Loucy (cell line): ENCODE data around the gene USP22.

Experiments used
- H2AFZ ChIP-seq: fragments of 200-600 bp; sonication (generic); 2 replicates; pipeline ENCODE4 v1.6.0; 2016; ENCODE audit warnings: antibody characterized with exemption, mild to moderate bottlenecking, low read length, moderate library complexity
- H3F3A ChIP-seq: fragments of 200-600 bp; 2 replicates; pipeline ENCODE4 v1.6.0; 2016; ENCODE audit warnings: antibody characterized with exemption, low read depth, mild to moderate bottlenecking
- H3K27me3 ChIP-seq: fragments of 200-600 bp; sonication (generic); 2 replicates; pipeline ENCODE4 v1.6.1; 2014; ENCODE audit warnings: low read length, mild to moderate bottlenecking; ENCODE audit not compliant: insufficient read depth, poor library complexity, severe bottlenecking
- H3K36me3 ChIP-seq: fragments of 200-600 bp; sonication (generic); 2 replicates; pipeline ENCODE4 v1.6.1; 2016; ENCODE audit warnings: low read length; ENCODE audit not compliant: insufficient read depth
- H3K4me1 ChIP-seq: fragments of 200-600 bp; sonication (generic); 2 replicates; pipeline ENCODE4 v1.5.1; 2014; ENCODE audit warnings: low read length, mild to moderate bottlenecking; ENCODE audit not compliant: insufficient read depth, poor library complexity, severe bottlenecking
- H3K4me2 ChIP-seq: fragments of 200-600 bp; sonication (generic); 2 replicates; pipeline ENCODE4 v1.6.0; 2014; ENCODE audit warnings: antibody characterized with exemption, low read length, low read depth, mild to moderate bottlenecking; ENCODE audit not compliant: poor library complexity, severe bottlenecking
- H3K4me3 ChIP-seq: fragments of 200-600 bp; sonication (generic); 2 replicates; pipeline ENCODE4 v1.5.1; 2014; ENCODE audit warnings: low read length, mild to moderate bottlenecking, mixed read lengths; ENCODE audit not compliant: poor library complexity, severe bottlenecking
- H3K79me2 ChIP-seq: fragments of 200-600 bp; sonication (generic); 2 replicates; pipeline ENCODE4 v1.6.1; 2014; ENCODE audit warnings: low read length; ENCODE audit not compliant: insufficient read depth
- H3K9ac ChIP-seq: fragments of 200-600 bp; sonication (generic); 2 replicates; pipeline ENCODE4 v1.6.0; 2014; ENCODE audit warnings: mild to moderate bottlenecking, low read depth, low read length, moderate library complexity; ENCODE audit not compliant: poor library complexity, severe bottlenecking
- H3K9me2 ChIP-seq: fragments of 200-600 bp; sonication (generic); replicated peaks from 2 replicates; pipeline ENCODE4 v1.6.1; 2016; ENCODE audit warnings: low read depth, low read length, mixed read lengths
- H3K9me3 ChIP-seq: fragments of 200-600 bp; sonication (generic); 2 replicates; pipeline ENCODE4 v1.6.1; 2014; ENCODE audit warnings: mild to moderate bottlenecking, antibody characterized with exemption, low read length, low read depth; ENCODE audit not compliant: insufficient read depth
- H4K20me1 ChIP-seq: fragments of 200-600 bp; sonication (generic); 2 replicates; pipeline ENCODE4 v1.6.0; 2014; ENCODE audit warnings: antibody characterized with exemption, low read length, mild to moderate bottlenecking; ENCODE audit not compliant: insufficient read depth, poor library complexity, severe bottlenecking
- CTCF ChIP-seq: fragments of 200-600 bp; sonication (generic); conservative IDR thresholded peaks from 2 replicates; pipeline ENCODE4 v1.5.1; 2014; ENCODE audit warnings: mild to moderate bottlenecking, antibody characterized with exemption, low read length
- EZH2phosphoT487 ChIP-seq: fragments of 200-600 bp; IDR thresholded peaks from 2 replicates; pipeline ENCODE4 v1.6.1; 2018; ENCODE audit warnings: antibody characterized with exemption, mild to moderate bottlenecking, moderate library complexity, borderline replicate concordance

USP22 gene

GRCh38 chr17:21042458-21043295 lies at the start of gene USP22:
USP22 (minus strand) TSS chr17:21043011; CDS start chr17:21042835, 176 bp downstream.
- no peaks in the 10 kb centered on the region for H3K9me3 ChIP-seq
- no peaks in the 10 kb centered on the region; the same call in 1 of the 2 replicates for H3F3A ChIP-seq
- TF ChIP-seq CTCF (no peak), EZH2phosphoT487 (no peak)
- H3K79me2 ChIP-seq, result peaks cover 51% of the 10 kb centered on the region
- peaks cover 26% of the 10 kb centered on the region for H3K4me1 ChIP-seq
- H2AFZ ChIP-seq, result peak within 1 kb of the TSS; percentile 90
- H4K20me1 ChIP-seq, result peaks cover 44% of the 10 kb centered on the region
- H3K36me3 ChIP-seq, result peaks cover 5% of the 10 kb centered on the region; the same call in 1 of the 2 replicates
- H3K27me3 ChIP-seq, result no peaks in the 10 kb centered on the region
- peak within 1 kb of the TSS; percentile 94 for H3K4me2 ChIP-seq
- H3K9me2 ChIP-seq, result no peaks in the 10 kb centered on the region
- peak within 1 kb of the TSS; percentile 89 for H3K4me3 ChIP-seq
- peak within 1 kb of the TSS; percentile 100 for H3K9ac ChIP-seq

GRCh38 chr17:21090902-21091618 lies 48.2 kb upstream of the USP22 start:
- no peaks in the 10 kb centered on the region for H3K9me2 ChIP-seq
- no peak overlapping the region for H3K9ac ChIP-seq
- no peaks in the 10 kb centered on the region for H3K9me3 ChIP-seq
- H2AFZ ChIP-seq, result no peak overlapping the region
- H3K27me3 ChIP-seq, result no peaks in the 10 kb centered on the region
- no peak overlapping the region for H3K4me2 ChIP-seq
- no peaks in the 10 kb centered on the region for H3K4me1 ChIP-seq
- H3F3A ChIP-seq, result no peaks in the 10 kb centered on the region
- H3K4me3 ChIP-seq, result no peak overlapping the region
- no peaks in the 10 kb centered on the region for H3K79me2 ChIP-seq
- no peaks in the 10 kb centered on the region for H3K36me3 ChIP-seq
- TF ChIP-seq CTCF (peak; percentile 20; the same call in 1 of the 2 replicates), EZH2phosphoT487 (no peak)
- H4K20me1 ChIP-seq, result no peaks in the 10 kb centered on the region

- H3F3A ChIP-seq, result no peaks in the 10 kb centered on the region
- no peaks in the 10 kb centered on the region for H3K9me3 ChIP-seq
- no peaks in the 10 kb centered on the region for H3K4me1 ChIP-seq
- no peak overlapping the region for H3K4me2 ChIP-seq
- TF ChIP-seq CTCF (no peak), EZH2phosphoT487 (no peak)
- no peak overlapping the region for H3K9ac ChIP-seq
- no peaks in the 10 kb centered on the region for H3K36me3 ChIP-seq
- no peaks in the 10 kb centered on the region for H3K9me2 ChIP-seq
- no peak overlapping the region for H3K4me3 ChIP-seq
- no peaks in the 10 kb centered on the region for H3K79me2 ChIP-seq
- no peaks in the 10 kb centered on the region for H3K27me3 ChIP-seq
- no peaks in the 10 kb centered on the region for H4K20me1 ChIP-seq
- no peak overlapping the region for H2AFZ ChIP-seq
Measured at GRCh38 chr17:21089933-21090901, 47.4 kb upstream of the USP22 start.
